ENCODE results near the gene ABCA12.

DNA sequence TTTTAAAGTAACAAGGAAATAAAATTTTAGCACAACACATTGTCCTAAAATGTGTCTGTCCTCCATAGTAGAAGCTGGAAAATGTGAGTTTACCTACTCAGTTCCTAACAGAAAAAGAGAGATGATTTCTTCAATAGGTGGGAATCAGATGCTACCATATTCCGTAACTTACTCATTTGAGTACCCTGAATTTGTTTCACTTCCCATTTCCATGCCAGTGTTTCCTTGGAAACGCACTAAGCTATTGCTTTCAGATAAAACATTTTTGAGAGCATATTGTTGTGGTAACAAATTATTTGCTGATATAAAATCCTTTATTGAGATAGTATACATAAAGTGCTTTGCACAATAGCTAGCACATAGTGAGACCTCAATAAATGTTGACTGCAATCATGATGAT lies 191.5 kb downstream of the ABCA12 start:
- TF ChIP-seq CBX3 (IDR thresholded peaks at IDR 0.05; ENCODE audit: borderline replicate concordance in 1 of 2, low read length in 2 of 2) (no peak), TCF7L2 (IDR thresholded peaks at IDR 0.05; ENCODE audit: low read depth, low read length) (no peak), RFX1 (IDR thresholded peaks at IDR 0.05) (no peak), ID3 (CRISPR knock-in tag; IDR thresholded peaks at IDR 0.05) (no peak), ID3 (tag; IDR thresholded peaks at IDR 0.05) (no peak), FOSL1 (tag; conservative IDR thresholded peaks at IDR 0.05) (no peak), ZBTB43 (CRISPR knock-in tag; IDR thresholded peaks at IDR 0.05) (no peak)
